KOPT-K1 (cell line): ENCODE data around the gene NLRP2B.
"Not testable (repeated sequence)": the region's sequence is repeated elsewhere in the genome, so short reads cannot be mapped to it uniquely, and the experiment has no call there.

Source experiments
- H3K27ac ChIP-seq: fragments of 200-600 bp; sonication (generic); 2 replicates; pipeline ENCODE4 v1.5.1; 2016; ENCODE audit warnings: antibody characterized with exemption, mild to moderate bottlenecking, low read depth, low read length; ENCODE audit not compliant: poor library complexity, severe bottlenecking
- H3K36me3 ChIP-seq: fragments of 200-600 bp; sonication (generic); 2 replicates; pipeline ENCODE4 v1.5.1; 2017; ENCODE audit warnings: antibody characterized with exemption, mild to moderate bottlenecking, low read length, moderate library complexity; ENCODE audit not compliant: insufficient read depth
- H3K9me3 ChIP-seq: fragments of 200-600 bp; sonication (generic); 2 replicates; pipeline ENCODE4 v1.5.1; 2017; ENCODE audit warnings: antibody characterized with exemption, low read length, mild to moderate bottlenecking; ENCODE audit not compliant: insufficient read depth, poor library complexity, severe bottlenecking

Gene NLRP2B

DNA sequence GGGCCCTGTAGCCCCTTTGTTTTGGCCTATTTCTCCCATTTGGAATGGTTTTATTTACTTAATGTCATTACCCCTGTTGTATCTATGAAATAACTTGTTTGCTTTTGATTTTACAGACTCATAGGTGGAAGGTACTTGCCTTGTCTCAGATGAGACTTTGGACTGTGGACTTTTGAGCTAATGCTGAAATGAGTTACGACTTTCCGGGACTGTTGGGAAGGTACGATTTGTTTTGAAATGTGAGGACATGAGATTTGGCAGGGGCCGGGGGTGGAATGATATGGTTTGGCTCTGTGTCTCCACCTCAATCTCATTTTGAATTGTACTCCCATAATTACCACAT lies 39.4 kb downstream of the NLRP2B start:
- Histone ChIP-seq H3K36me3 (no peaks in the 10 kb centered on the region), H3K9me3 (no peaks in the 10 kb centered on the region), H3K27ac (no peak overlapping the region)

DNA sequence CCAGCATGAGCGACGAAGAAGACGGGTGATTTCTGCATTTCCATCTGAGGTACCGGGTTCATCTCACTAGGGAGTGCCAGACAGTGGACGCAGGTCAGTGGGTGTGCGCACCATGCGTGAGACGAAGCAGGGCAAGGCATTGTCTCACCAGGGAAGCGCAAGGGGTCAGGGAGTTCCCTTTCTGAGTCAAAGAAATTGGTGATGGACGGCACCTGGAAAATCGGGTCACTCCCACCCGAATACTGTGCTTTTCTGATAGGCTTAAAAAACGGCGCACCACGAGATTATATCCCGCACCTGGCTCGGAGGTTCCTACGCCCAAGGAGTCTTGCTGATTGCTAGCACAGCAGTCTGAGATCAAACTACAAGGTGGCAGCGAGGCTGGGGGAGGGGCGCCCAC lies 50.6 kb downstream of the NLRP2B start:
- H3K27ac ChIP-seq, H3K36me3 ChIP-seq, H3K9me3 ChIP-seq: not testable (repeated sequence)
